T follicular helper cell (primary cell): ENCODE results near the gene MRPL38.
A peak's percentile ranks its signal among the peaks of the same experiment; 100 is the strongest.
"Not testable (repeated sequence)": the region's sequence is repeated elsewhere in the genome, so short reads cannot be mapped to it uniquely, and the experiment has no call there.

Experiments
- DNase-seq: peaks from one replicate; pipeline ENCODE4 v3.0.0-alpha.2; 2020; ENCODE audit warnings: low read depth

The MRPL38 gene

DNA sequence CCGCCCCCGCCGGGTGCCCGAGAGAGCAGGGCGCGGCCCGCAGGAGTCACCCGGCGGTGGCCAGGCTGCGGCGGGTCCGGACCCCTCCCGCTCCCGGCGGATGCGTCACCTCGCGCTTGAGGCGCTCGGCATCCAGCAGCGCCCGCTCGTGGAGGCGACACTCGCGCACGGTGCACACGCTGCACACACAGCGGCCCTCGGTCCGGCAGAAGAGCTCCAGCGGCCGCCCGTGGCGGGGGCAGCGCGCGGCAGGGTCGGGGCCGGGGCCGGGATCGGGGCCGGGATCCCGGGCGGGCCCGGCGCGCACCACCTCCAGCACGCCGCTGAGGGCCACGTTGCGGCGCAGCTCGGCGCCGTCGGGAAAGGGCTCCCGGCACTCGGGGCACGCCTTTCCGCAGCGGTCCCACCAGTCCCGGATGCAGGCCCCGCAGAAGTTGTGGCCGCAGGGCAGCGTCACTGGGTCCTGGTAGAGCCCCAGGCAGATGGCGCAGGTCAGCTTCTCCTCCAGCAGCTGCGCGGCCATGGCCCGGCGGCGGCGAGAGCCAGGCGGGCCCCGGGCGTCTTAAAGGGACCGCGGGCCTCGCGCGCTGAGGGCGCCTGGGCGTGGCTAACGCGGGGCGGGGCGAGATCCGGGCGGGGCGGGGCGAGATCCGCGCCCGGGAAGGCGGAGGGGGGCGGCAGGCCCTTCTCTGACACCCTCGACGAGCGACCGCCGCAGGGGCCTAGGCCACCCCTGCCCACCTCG lies 8.1 kb downstream of the MRPL38 start, which contains the start of gene TRIM65:
Gene TRIM65 (minus strand): TSS at position 537 of the 745 bp plus-strand sequence. CDS start 14 bp downstream, at position 523.
- peak; percentile 58 for DNase-seq

DNA sequence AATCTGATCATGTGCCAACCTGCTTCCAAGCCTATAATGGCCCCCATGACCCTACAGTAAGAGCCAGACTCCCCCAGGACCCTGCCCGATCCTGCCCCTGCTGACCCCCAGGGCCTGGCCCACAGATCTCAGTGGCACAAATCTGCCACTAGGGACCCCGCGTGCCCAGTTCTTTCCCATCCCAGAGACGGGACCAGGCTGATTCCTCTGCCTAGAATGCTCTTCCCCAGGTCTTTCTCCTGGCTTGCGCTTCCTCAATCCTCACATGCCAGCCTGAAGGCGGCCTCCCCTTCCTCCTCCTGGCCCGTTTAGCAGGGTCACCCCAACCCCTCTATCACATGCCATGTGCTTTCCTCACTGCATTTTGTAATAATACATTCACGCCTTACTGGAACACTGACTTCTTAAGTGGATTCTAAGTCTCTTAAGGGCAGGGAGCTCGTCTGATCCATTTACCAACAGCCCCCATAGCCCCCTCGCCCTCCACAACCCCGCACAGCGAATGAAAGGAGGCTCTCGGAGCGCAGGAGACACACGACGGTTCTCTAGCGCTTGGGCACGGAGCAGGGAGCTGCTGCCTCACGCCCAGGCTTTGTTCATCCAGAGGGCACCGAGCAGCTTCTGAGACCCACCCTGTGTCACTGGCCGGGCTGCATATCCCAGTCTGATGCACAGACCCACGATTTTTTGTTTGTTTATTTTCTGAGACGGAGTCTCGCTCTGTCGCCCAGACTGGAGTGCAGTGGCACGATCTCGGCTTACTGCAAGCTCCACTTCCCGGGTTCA lies 9.1 kb downstream of the MRPL38 start:
- DNase-seq = no peak

DNA sequence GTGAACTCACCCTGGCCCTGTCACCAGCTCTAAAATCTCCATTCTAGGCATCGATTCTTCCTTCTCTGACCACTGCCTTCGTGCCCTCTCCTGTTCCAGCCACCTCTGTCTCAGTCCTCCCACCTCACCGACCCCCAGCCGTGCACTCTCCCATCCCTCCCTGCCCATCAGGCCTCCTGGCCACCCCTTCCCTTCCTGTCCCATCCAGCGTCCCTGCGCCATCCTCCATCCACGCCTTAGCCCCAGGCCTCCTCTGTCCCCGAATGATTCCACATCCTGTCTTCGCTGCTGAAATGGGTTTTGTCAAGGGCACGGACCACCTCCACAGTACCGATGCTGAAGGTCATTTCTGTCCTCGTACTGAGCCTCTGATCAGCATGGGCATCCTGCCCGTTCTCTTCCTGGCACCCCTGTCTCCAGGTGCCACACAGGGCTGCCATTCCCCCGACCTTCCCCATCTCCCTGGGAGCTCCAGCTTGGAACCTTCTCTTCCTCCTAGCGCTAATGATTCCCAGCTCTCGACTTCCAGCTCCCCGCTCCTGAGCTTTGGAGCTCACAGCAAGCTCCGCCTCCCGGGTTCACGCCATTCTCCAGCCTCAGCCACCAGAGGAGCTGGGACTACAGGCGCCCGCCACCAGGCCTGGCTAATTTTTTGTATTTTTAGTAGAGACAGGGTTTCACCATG lies 10.5 kb downstream of the MRPL38 start:
- no peak for DNase-seq

GRCh38 chr17:75893305-75894048 lies 11.2 kb downstream of the MRPL38 start:
- no peak for DNase-seq

GRCh38 chr17:75892556-75893224 lies 12.0 kb downstream of the MRPL38 start:
- no peak for DNase-seq

- DNase-seq = no peak
These were observed 12.8 kb downstream of the MRPL38 start for GRCh38 chr17:75891605-75892555.

DNA sequence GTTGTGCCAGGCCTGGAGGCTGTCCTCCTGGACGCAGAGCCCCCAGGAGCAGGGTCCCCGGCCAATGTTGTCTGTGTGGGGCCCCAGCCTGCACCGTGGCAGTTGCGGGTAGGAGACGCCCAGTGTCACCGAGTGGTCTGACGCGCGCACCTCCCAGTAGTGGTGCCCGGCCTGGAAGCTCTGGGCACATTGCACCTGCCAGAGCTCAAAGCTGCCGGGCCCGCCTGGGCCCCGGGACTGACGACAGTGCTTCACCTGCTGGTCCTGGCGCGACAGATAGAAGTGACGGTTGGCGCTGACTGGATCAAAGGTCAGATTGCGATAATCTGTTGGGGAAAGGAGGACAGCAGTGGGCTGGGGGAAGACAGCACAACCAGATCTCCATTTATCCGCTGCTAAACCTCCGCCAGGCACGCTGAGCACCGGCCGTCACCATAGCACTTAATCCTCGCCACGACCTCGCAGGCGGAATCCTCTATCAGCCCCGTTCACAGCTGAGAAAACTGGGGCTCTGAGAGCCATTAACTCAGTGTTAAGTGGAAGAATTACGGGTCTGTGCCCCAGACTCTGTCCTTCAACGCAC lies 13.6 kb downstream of the MRPL38 start:
- DNase-seq = no peak

GRCh38 chr17:75889454-75889853 lies 15.2 kb downstream of the MRPL38 start:
- no peak for DNase-seq

GRCh38 chr17:75888484-75888883 lies 16.2 kb downstream of the MRPL38 start:
- DNase-seq = no peak

DNA sequence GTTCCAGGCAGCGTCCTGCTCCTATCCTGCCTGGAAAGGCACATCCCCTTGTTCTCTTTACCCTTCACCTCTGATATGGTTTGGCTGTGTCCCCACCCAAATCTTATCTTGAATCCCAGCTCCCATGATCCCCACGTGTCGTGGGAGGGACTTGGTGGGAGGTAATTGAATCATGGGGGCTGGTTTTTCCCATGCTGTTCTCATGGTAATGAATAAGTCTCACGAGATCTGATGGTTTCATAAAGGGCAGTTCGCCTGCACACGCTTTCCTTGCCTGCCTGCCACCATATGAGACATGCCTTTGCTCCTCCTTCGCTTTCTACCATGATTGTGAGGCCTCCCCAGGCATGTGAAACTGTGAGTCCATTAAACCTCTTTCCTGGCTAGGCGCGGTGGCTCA lies 18.8 kb downstream of the MRPL38 start:
- DNase-seq = not testable (repeated sequence)

DNA sequence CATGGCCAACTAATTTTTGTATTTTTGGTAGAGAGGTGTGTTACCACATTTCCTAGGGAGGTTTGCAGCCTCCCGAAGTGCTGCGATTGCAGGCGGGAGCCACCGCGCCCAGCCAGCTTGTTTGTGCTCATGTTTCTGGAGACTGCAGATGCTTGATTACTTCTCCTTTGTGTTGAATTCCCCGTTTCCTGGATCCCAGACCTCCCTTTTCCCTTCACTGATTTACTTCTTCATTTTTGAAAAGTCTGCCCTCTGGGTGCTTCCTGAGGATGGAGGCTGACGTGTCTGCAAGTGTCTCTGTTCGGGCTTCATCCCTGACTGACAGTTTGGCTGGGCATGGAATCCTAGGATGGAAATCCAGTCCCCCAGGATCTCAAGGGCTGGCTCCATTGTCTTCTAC lies 19.3 kb downstream of the MRPL38 start:
- no peak for DNase-seq

DNA sequence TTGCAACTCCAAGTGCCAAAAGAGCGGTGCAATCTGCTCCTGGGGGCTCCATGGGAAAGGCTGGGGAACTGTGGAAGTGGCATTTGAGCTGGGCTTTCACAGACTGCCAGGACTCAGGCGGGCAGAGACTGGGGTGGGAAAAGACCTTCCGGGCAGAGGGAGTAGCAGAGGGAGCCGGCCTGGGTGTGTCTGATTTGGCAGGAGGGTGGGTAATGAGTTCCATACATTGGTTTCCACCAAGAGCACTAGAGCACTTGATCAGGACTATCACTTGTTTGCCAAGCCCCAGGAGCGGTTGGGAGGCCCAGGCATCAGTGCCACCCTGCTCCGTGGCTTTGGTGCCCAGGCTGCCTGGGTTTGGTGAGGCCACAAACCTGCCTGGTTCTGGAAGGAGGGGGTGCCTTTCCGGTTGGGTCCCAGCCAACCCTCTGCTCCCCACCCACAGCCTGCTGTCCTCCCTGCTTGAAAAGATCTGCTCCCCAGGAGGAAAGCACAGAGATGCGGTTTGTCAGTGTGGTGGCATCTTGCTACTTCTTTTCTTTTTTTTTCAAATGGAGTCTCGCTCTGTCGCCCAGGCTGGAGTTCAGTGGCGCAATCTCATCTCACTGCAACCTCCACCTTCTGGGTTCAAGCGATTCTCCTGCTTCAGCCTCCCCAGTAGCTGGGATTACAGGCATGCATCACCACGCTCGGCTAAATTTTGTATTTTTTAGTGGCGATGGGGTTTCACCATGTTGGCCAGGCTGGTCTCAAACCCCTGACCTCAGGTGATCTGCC lies 22.8 kb downstream of the MRPL38 start:
- DNase-seq = no peak

- no peak for DNase-seq
These were observed 24.4 kb downstream of the MRPL38 start for GRCh38 chr17:75880266-75880665.

DNA sequence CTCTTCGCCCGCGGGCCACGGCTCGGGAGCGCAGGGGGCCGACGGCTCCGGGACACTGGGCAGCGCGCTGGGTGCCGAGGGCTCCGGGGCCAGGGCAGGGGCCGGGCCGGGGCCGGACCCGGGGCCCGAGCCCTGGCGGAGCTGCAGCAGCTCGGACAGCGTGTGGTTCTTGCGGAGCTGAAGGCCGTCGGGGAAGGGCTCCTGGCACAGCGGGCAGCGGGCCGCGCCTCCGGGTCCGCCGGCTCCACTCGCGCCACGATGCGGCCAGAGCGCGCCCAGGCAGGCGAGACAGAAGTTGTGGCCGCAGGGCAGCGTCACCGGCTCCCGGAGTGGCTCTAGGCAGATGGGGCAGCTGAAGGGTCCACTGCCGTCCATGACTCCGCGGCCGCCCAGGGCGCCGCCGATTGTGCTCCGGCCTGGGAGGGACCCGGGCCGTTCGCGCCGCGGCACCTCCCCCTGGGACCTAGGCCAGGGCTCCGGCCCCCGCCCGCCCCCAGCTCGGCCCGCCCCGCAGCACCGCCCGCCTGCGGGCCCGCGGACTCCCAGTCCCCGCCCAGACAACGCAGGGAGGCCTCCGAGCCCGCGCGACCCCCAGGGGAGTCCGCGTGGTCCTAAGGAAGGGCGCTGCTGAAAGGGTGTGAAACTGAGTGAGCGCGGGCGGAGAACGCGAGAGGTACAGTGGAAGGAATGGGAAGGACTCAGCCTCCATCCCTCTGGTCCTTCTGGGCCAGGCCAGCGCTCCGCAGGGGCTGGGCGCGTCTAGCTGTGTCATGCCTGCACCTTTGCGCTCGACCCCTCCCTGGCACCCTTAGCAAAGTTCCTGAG lies 26.3 kb downstream of the MRPL38 start, which contains the start of gene TRIM47:
Gene TRIM47 (minus strand): TSS at position 408 of the 825 bp plus-strand sequence. CDS start 33 bp downstream, at position 375.
- no peak for DNase-seq

DNA sequence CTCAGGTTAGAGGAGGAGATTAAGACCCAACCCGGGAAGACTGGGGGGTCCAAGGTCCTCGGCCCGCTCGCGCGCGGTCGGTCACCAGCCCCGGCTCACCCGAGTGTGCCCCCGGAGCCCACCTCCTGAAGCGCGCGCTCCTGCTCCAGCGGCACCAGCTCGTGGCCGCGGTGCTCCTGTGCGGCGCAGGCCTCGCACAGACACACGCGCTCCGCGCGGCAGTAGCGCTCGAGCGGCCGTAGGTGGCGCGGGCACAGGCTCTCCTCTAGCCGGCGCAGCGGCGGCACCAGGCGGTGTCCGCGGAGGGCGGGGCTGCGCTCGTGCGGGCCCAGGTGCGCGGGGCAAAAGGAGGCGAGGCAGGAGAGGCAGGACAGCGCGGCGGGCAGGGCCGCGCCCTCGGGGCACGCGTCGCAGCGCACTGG lies 26.9 kb downstream of the MRPL38 start:
- peak; percentile 64 for DNase-seq

GRCh38 chr17:75876938-75877751 lies 27.5 kb downstream of the MRPL38 start:
- no peak for DNase-seq
